ENCODE results near the gene FZD4. TPM values are rescaled to one million over a fixed set of nuclear protein-coding genes. Genes with fewer than 3 reads are reported as not detected.
"Not testable (repeated sequence)": the region's sequence is repeated elsewhere in the genome, so short reads cannot be mapped to it uniquely, and the experiment has no call there.

The FZD4 gene
- total RNA-seq, 1 donor from 2014 or later, result 0.11 TPM

- H3K4me1 Mint-ChIP-seq (ENCODE audit: low read depth), result no peaks in the 10 kb centered on the region
- H3K27ac Mint-ChIP-seq, result no peak overlapping the region
- intact Hi-C loops (cut with micrococcal nuclease), result no loop called here
- H3K27me3 Mint-ChIP-seq (ENCODE audit: low read depth), result peaks cover 1% of the 10 kb centered on the region
- no peak for DNase-seq (ENCODE audit: low spot score)
- no peak overlapping the region for H3K4me3 Mint-ChIP-seq (ENCODE audit: low read depth)
- H3K9me3 Mint-ChIP-seq, result no peaks in the 10 kb centered on the region
- H3K36me3 Mint-ChIP-seq (ENCODE audit: low read depth), result no peaks in the 10 kb centered on the region
These were observed 24.1 kb downstream of the FZD4 start for GRCh38 chr11:86930957-86931547.

- H3K27ac Mint-ChIP-seq, result no peak overlapping the region
- intact Hi-C loops (cut with micrococcal nuclease), result no loop called here
These were observed 28.2 kb downstream of the FZD4 start for GRCh38 chr11:86926975-86927374.

GRCh38 chr11:86923999-86924766 is 31.0 kb downstream of the FZD4 start:
- intact Hi-C loops (cut with micrococcal nuclease), result no loop called here
- Mint-ChIP-seq H3K4me1 (ENCODE audit: low read depth) (no peaks in the 10 kb centered on the region), H3K4me3 (ENCODE audit: low read depth) (no peak overlapping the region), H3K36me3 (ENCODE audit: low read depth) (no peaks in the 10 kb centered on the region), H3K27me3 (ENCODE audit: low read depth) (peaks cover 10% of the 10 kb centered on the region), H3K27ac (no peak overlapping the region), H3K9me3 (no peaks in the 10 kb centered on the region)
- DNase-seq (ENCODE audit: low spot score), result no peak

More at GRCh38 chr11:86926975-86927374, 28.2 kb downstream of the FZD4 start:
- Mint-ChIP-seq H3K9me3 (no peaks in the 10 kb centered on the region), H3K27me3 (ENCODE audit: low read depth) (no peaks in the 10 kb centered on the region), H3K36me3 (ENCODE audit: low read depth) (no peaks in the 10 kb centered on the region), H3K4me1 (ENCODE audit: low read depth) (no peaks in the 10 kb centered on the region), H3K4me3 (ENCODE audit: low read depth) (no peak overlapping the region)
- no peak for DNase-seq (ENCODE audit: low spot score)

GRCh38 chr11:86922225-86922624 is 33.0 kb downstream of the FZD4 start:
- intact Hi-C loops (cut with micrococcal nuclease), result no loop called here
- Mint-ChIP-seq H3K27ac (no peak overlapping the region), H3K9me3 (no peaks in the 10 kb centered on the region), H3K4me1 (ENCODE audit: low read depth) (no peaks in the 10 kb centered on the region), H3K4me3 (ENCODE audit: low read depth) (no peak overlapping the region), H3K36me3 (ENCODE audit: low read depth) (no peaks in the 10 kb centered on the region), H3K27me3 (ENCODE audit: low read depth) (peaks cover 10% of the 10 kb centered on the region)
- DNase-seq (ENCODE audit: low spot score), result no peak

GRCh38 chr11:86919557-86920210 is 35.5 kb downstream of the FZD4 start:
- intact Hi-C loops (cut with micrococcal nuclease), result loop anchor here (1.0 to 5.0 kb wide), 2 partner anchors 49 to 462 kb away; no protein-coding TSS in a partner anchor
- no peak for DNase-seq (ENCODE audit: low spot score)
- no peaks in the 10 kb centered on the region for H3K36me3 Mint-ChIP-seq (ENCODE audit: low read depth)
- no peak overlapping the region for H3K4me3 Mint-ChIP-seq (ENCODE audit: low read depth)
- no peaks in the 10 kb centered on the region for H3K9me3 Mint-ChIP-seq
- no peaks in the 10 kb centered on the region for H3K4me1 Mint-ChIP-seq (ENCODE audit: low read depth)
- no peak overlapping the region for H3K27ac Mint-ChIP-seq
- peaks cover 10% of the 10 kb centered on the region for H3K27me3 Mint-ChIP-seq (ENCODE audit: low read depth)

- Mint-ChIP-seq H3K36me3 (ENCODE audit: low read depth) (no peaks in the 10 kb centered on the region), H3K27me3 (ENCODE audit: low read depth) (peaks cover 10% of the 10 kb centered on the region), H3K9me3 (no peaks in the 10 kb centered on the region), H3K4me3 (ENCODE audit: low read depth) (no peak overlapping the region), H3K27ac (no peak overlapping the region), H3K4me1 (ENCODE audit: low read depth) (no peaks in the 10 kb centered on the region)
- no peak for DNase-seq (ENCODE audit: low spot score)
- intact Hi-C loops (cut with micrococcal nuclease), result loop anchor here (1.0 to 5.0 kb wide), 2 partner anchors 49 to 462 kb away; no protein-coding TSS in a partner anchor
These were observed 36.2 kb downstream of the FZD4 start for GRCh38 chr11:86918973-86919372.

- Mint-ChIP-seq H3K36me3 (ENCODE audit: low read depth) (no peaks in the 10 kb centered on the region), H3K27ac (no peak overlapping the region), H3K4me3 (ENCODE audit: low read depth) (no peak overlapping the region), H3K9me3 (no peaks in the 10 kb centered on the region), H3K27me3 (ENCODE audit: low read depth) (peaks cover 12% of the 10 kb centered on the region), H3K4me1 (ENCODE audit: low read depth) (no peaks in the 10 kb centered on the region)
- intact Hi-C loops (cut with micrococcal nuclease), result loop anchor here (5.0 kb wide), 1 partner anchor 461 kb away; no protein-coding TSS in a partner anchor
- DNase-seq (ENCODE audit: low spot score), result no peak
These were observed 36.7 kb downstream of the FZD4 start for GRCh38 chr11:86918496-86918895.

GRCh38 chr11:86917589-86917988 is 37.6 kb downstream of the FZD4 start:
- Mint-ChIP-seq H3K27me3 (ENCODE audit: low read depth) (peaks cover 14% of the 10 kb centered on the region), H3K36me3 (ENCODE audit: low read depth) (no peaks in the 10 kb centered on the region), H3K4me3 (ENCODE audit: low read depth) (no peak overlapping the region), H3K9me3 (no peaks in the 10 kb centered on the region), H3K27ac (no peak overlapping the region), H3K4me1 (ENCODE audit: low read depth) (no peaks in the 10 kb centered on the region)
- DNase-seq (ENCODE audit: low spot score), result no peak
- intact Hi-C loops (cut with micrococcal nuclease), result loop anchor here (5.0 kb wide), 1 partner anchor 460 kb away; no protein-coding TSS in a partner anchor

- no peaks in the 10 kb centered on the region for H3K36me3 Mint-ChIP-seq (ENCODE audit: low read depth)
- H3K27me3 Mint-ChIP-seq (ENCODE audit: low read depth), result peaks cover 16% of the 10 kb centered on the region
- DNase-seq (ENCODE audit: low spot score), result no peak
- no peaks in the 10 kb centered on the region for H3K9me3 Mint-ChIP-seq
- no peaks in the 10 kb centered on the region for H3K4me1 Mint-ChIP-seq (ENCODE audit: low read depth)
- intact Hi-C loops (cut with micrococcal nuclease), result loop anchor here (5.0 kb wide), 1 partner anchor 459 kb away; no protein-coding TSS in a partner anchor
- no peak overlapping the region for H3K4me3 Mint-ChIP-seq (ENCODE audit: low read depth)
- H3K27ac Mint-ChIP-seq, result no peak overlapping the region
These were observed 38.9 kb downstream of the FZD4 start for GRCh38 chr11:86916330-86916729.

- intact Hi-C loops (cut with micrococcal nuclease), result loop anchor here (5.0 kb wide), 1 partner anchor 459 kb away; no protein-coding TSS in a partner anchor
- peaks cover 14% of the 10 kb centered on the region for H3K27me3 Mint-ChIP-seq (ENCODE audit: low read depth)
- not testable (repeated sequence) for H3K27ac Mint-ChIP-seq; DNase-seq (ENCODE audit: low spot score); H3K36me3 Mint-ChIP-seq (ENCODE audit: low read depth); H3K4me1 Mint-ChIP-seq (ENCODE audit: low read depth); H3K4me3 Mint-ChIP-seq (ENCODE audit: low read depth); H3K9me3 Mint-ChIP-seq
These were observed 39.3 kb downstream of the FZD4 start for GRCh38 chr11:86915850-86916249.

GRCh38 chr11:86914865-86915519 is 40.2 kb downstream of the FZD4 start:
- H3K36me3 Mint-ChIP-seq (ENCODE audit: low read depth), result no peaks in the 10 kb centered on the region
- H3K4me1 Mint-ChIP-seq (ENCODE audit: low read depth), result no peaks in the 10 kb centered on the region
- intact Hi-C loops (cut with micrococcal nuclease), result loop anchor here (5.0 kb wide), 1 partner anchor 458 kb away; no protein-coding TSS in a partner anchor
- H3K9me3 Mint-ChIP-seq, result no peaks in the 10 kb centered on the region
- no peak for DNase-seq (ENCODE audit: low spot score)
- no peak overlapping the region for H3K27ac Mint-ChIP-seq
- H3K27me3 Mint-ChIP-seq (ENCODE audit: low read depth), result peaks cover 9% of the 10 kb centered on the region
- no peak overlapping the region for H3K4me3 Mint-ChIP-seq (ENCODE audit: low read depth)

GRCh38 chr11:86912238-86912637 is 43.0 kb downstream of the FZD4 start:
- H3K4me1 Mint-ChIP-seq (ENCODE audit: low read depth), result no peaks in the 10 kb centered on the region
- H3K9me3 Mint-ChIP-seq, result no peaks in the 10 kb centered on the region
- H3K36me3 Mint-ChIP-seq (ENCODE audit: low read depth), result no peaks in the 10 kb centered on the region
- no peak overlapping the region for H3K27ac Mint-ChIP-seq
- H3K27me3 Mint-ChIP-seq (ENCODE audit: low read depth), result peaks cover 9% of the 10 kb centered on the region
- no peak for DNase-seq (ENCODE audit: low spot score)
- H3K4me3 Mint-ChIP-seq (ENCODE audit: low read depth), result no peak overlapping the region
- intact Hi-C loops (cut with micrococcal nuclease), result no loop called here

Data from activated T-helper 2 cell treated with anti-CD3 and anti-CD28 coated beads, Interferon-gamma antibody, Interleukin-2, Interleukin-4, amounts not matched to agents 10 μg/mL and 5 μg/mL and 100 μg/mL, durations not matched to agents 14 hours and 24 hours and 36 hours (primary cell).